Naive thymus-derived CD8-positive, alpha-beta T cell (primary cell): ENCODE measurements around the gene GCSAM. TPM values are rescaled to one million over a fixed set of nuclear protein-coding genes. Genes with fewer than 3 reads are reported as not detected.

Experiments used
- ATAC-seq, 2 donors: fragments of 150-1000 bp; cut with Tn5 transposase in 1 of 2; sonication (Bioruptor Pico), chemical (Tn5 transposase) in 1 of 2; 1 replicate in 1 of 2; 2 replicates in 1 of 2; pipeline ENCODE4 v1.10.0; 2021; ENCODE audit warnings: mild to moderate bottlenecking in 2 of 2, moderate library complexity in 2 of 2
- POLR2A ChIA-PET: fragments of 350-600 bp; sonication (Branson Sonifier 250); formaldehyde crosslinking; loops from one replicate; lab custom pipeline; 2021; ENCODE audit warnings: antibody characterized with exemption; lab: Charles Lee
- DNase-seq, 10 donors: peaks; one replicate each; pipeline versions ENCODE4 v3.0.0 to v3.0.0-alpha.2; 2020 to 2022
- H3K27ac Mint-ChIP-seq, 10 donors: one replicate each; pipeline ENCODE4 v1.8.0; 2020 to 2022; ENCODE audit warnings: mild to moderate bottlenecking in 10 of 10, mixed read lengths in 10 of 10, moderate library complexity in 4 of 10, inconsistent platforms in 1 of 10
- H3K27me3 Mint-ChIP-seq, 5 donors: one replicate each; pipeline ENCODE4 v1.8.0; 2021 to 2022; ENCODE audit warnings: mixed read lengths in 5 of 5
- H3K36me3 Mint-ChIP-seq, 3 donors: one replicate each; pipeline ENCODE4 v1.8.0; 2020 to 2022; ENCODE audit warnings: mixed read lengths in 3 of 3, mild to moderate bottlenecking in 2 of 3, inconsistent platforms in 1 of 3
- H3K4me1 Mint-ChIP-seq, 4 donors: one replicate each; pipeline ENCODE4 v1.8.0; 2021 to 2022; ENCODE audit warnings: mixed read lengths in 4 of 4
- H3K4me3 Mint-ChIP-seq, 10 donors: one replicate each; pipeline ENCODE4 v1.8.0; 2020 to 2022; ENCODE audit warnings: mild to moderate bottlenecking in 10 of 10, mixed read lengths in 10 of 10, moderate library complexity in 6 of 10, inconsistent platforms in 1 of 10
- H3K9me3 Mint-ChIP-seq, 9 donors: one replicate each; pipeline ENCODE4 v1.8.0; 2020 to 2022; ENCODE audit warnings: mixed read lengths in 9 of 9, mild to moderate bottlenecking in 3 of 9, inconsistent platforms in 1 of 9, moderate library complexity in 1 of 9
- polyA plus RNA-seq, 3 donors: library from polyadenylated mRNA; unstranded; fragments of 300-500 nt; fragmentation: Illumina TruSeq; gene quantifications; one replicate each; pipeline ENCODE4 v1.2.3, GENCODE V29; 2021
- total RNA-seq, 8 experiments: library from RNA in 2 of 8; stranded (reverse) in 2 of 8; gene quantifications; one replicate each; pipeline ENCODE4 v1.2.3 and lab custom pipeline; 2021 to 2026

Gene GCSAM
- total RNA-seq (10 to 100 TPM; 15.1 TPM), polyA plus RNA-seq (10 to 100 TPM; 18.1 to 25.3 (median 22.0) TPM), total RNA-seq (lab: John Stamatoyannopoulos, UW) (2.1 to 30.5 (median 10.2) reads per million in 6 experiments)

- Mint-ChIP-seq H3K4me3 (peak within 1 kb of the TSS; percentile 89 to 100 (median 95)), H3K36me3 (peaks cover 0 to 5% (median 0%) of the 10 kb centered on the region in 3 donors), H3K27ac (peak within 1 kb of the TSS; percentile 93 to 99 (median 98)), H3K9me3 (no peaks in the 10 kb centered on the region), H3K4me1 (peaks cover 46 to 94% (median 93%) of the 10 kb centered on the region in 4 donors), H3K27me3 (no peaks in the 10 kb centered on the region)
- POLR2A ChIA-PET, result interaction anchor here (0.6 to 1.4 kb wide), 4 partner anchors 9 to 665 kb away, joined by 3 to 7 read pairs (median 4); no protein-coding TSS in a partner anchor
- DNase-seq (peak; percentile 37 to 86 (median 68)), ATAC-seq (peak; percentile 73 to 75)
Measured at GRCh38 chr3:112132975-112133448, at the start of gene GCSAM. Gene GCSAM (minus strand): TSS chr3:112133248. CDS start chr3:112133120, 128 bp downstream.

GRCh38 chr3:112175646-112176045 is 42.6 kb upstream of the GCSAM start:
- H3K27ac Mint-ChIP-seq, result no peak overlapping the region
- no peak for ATAC-seq
- H3K36me3 Mint-ChIP-seq, result peaks cover 0 to 3% (median 0%) of the 10 kb centered on the region in 3 donors
- peaks cover 0 to 2% (median 0%) of the 10 kb centered on the region in 5 donors for H3K27me3 Mint-ChIP-seq
- peaks cover 0 to 2% (median 0%) of the 10 kb centered on the region in 4 donors for H3K4me1 Mint-ChIP-seq
- DNase-seq, result no peak
- no peak overlapping the region for H3K4me3 Mint-ChIP-seq
- POLR2A ChIA-PET, result no interaction called here
- peaks cover 0 to 2% (median 0%) of the 10 kb centered on the region in 9 donors for H3K9me3 Mint-ChIP-seq

- Mint-ChIP-seq H3K27ac (no peak overlapping the region), H3K27me3 (peaks cover 0 to 2% (median 0%) of the 10 kb centered on the region in 5 donors), H3K9me3 (peaks cover 0 to 2% (median 0%) of the 10 kb centered on the region in 9 donors), H3K4me1 (peaks cover 0 to 2% (median 0%) of the 10 kb centered on the region in 4 donors), H3K4me3 (no peak overlapping the region), H3K36me3 (peaks cover 0 to 3% (median 0%) of the 10 kb centered on the region in 3 donors)
- ATAC-seq (no peak), DNase-seq (no peak)
- POLR2A ChIA-PET, result no interaction called here
Measured at GRCh38 chr3:112175037-112175436, 42.0 kb upstream of the GCSAM start.

GRCh38 chr3:112171144-112171543 is 38.1 kb upstream of the GCSAM start:
- Mint-ChIP-seq H3K4me3 (no peak overlapping the region), H3K27ac (no peak overlapping the region), H3K36me3 (peaks cover 0 to 3% (median 0%) of the 10 kb centered on the region in 3 donors), H3K4me1 (peaks cover 0 to 4% (median 0%) of the 10 kb centered on the region in 4 donors), H3K27me3 (peaks cover 0 to 2% (median 0%) of the 10 kb centered on the region in 5 donors), H3K9me3 (peaks cover 0 to 5% (median 2%) of the 10 kb centered on the region in 9 donors)
- DNase-seq (no peak), ATAC-seq (no peak)
- POLR2A ChIA-PET, result no interaction called here

- ATAC-seq (no peak), DNase-seq (no peak)
- peaks cover 0 to 2% (median 0%) of the 10 kb centered on the region in 5 donors for H3K27me3 Mint-ChIP-seq
- POLR2A ChIA-PET, result no interaction called here
- peaks cover 0 to 12% (median 5%) of the 10 kb centered on the region in 9 donors for H3K9me3 Mint-ChIP-seq
- peaks cover 0 to 4% (median 0%) of the 10 kb centered on the region in 4 donors for H3K4me1 Mint-ChIP-seq
- H3K36me3 Mint-ChIP-seq, result peaks cover 0 to 5% (median 0%) of the 10 kb centered on the region in 3 donors
- H3K4me3 Mint-ChIP-seq, result no peak overlapping the region
- no peak overlapping the region for H3K27ac Mint-ChIP-seq
Measured at GRCh38 chr3:112170046-112170445, 37.0 kb upstream of the GCSAM start.

- POLR2A ChIA-PET, result no interaction called here
- Mint-ChIP-seq H3K9me3 (peaks cover 0 to 18% (median 9%) of the 10 kb centered on the region in 9 donors), H3K4me3 (no peak overlapping the region), H3K4me1 (peaks cover 0 to 4% (median 0%) of the 10 kb centered on the region in 4 donors), H3K27ac (peak overlapping the region in 1 of 10 donors; percentile 39), H3K27me3 (no peaks in the 10 kb centered on the region), H3K36me3 (peaks cover 0 to 10% (median 0%) of the 10 kb centered on the region in 3 donors)
- ATAC-seq, result no peak
- DNase-seq, result no peak
Measured at GRCh38 chr3:112167758-112168157, 34.7 kb upstream of the GCSAM start.

GRCh38 chr3:112149136-112149535 is 16.1 kb upstream of the GCSAM start:
- Mint-ChIP-seq H3K4me3 (no peak overlapping the region), H3K4me1 (no peaks in the 10 kb centered on the region), H3K9me3 (peaks cover 0 to 49% (median 23%) of the 10 kb centered on the region in 9 donors), H3K27ac (peak overlapping the region in 1 of 10 donors; percentile 36), H3K27me3 (peaks cover 0 to 2% (median 0%) of the 10 kb centered on the region in 5 donors), H3K36me3 (peaks cover 0 to 33% (median 21%) of the 10 kb centered on the region in 3 donors)
- DNase-seq, result no peak
- POLR2A ChIA-PET, result no interaction called here
- ATAC-seq, result no peak

- Mint-ChIP-seq H3K4me1 (peaks cover 5 to 11% (median 7%) of the 10 kb centered on the region in 4 donors), H3K36me3 (peaks cover 0 to 33% (median 21%) of the 10 kb centered on the region in 3 donors), H3K27me3 (no peaks in the 10 kb centered on the region), H3K27ac (peak overlapping the region in 7 of 10 donors; percentile 5 to 82 (median 52)), H3K4me3 (peak overlapping the region; percentile 15 to 77 (median 57)), H3K9me3 (peaks cover 0 to 46% (median 23%) of the 10 kb centered on the region in 9 donors)
- DNase-seq (no peak), ATAC-seq (no peak)
- POLR2A ChIA-PET, result no interaction called here
Measured at GRCh38 chr3:112143689-112144088, 10.6 kb upstream of the GCSAM start.

- H3K27ac Mint-ChIP-seq, result peak overlapping the region in 4 of 10 donors; percentile 5 to 82 (median 46)
- peak overlapping the region in 9 of 10 donors; percentile 15 to 77 (median 60) for H3K4me3 Mint-ChIP-seq
- ATAC-seq (no peak), DNase-seq (no peak)
- peaks cover 0 to 44% (median 23%) of the 10 kb centered on the region in 9 donors for H3K9me3 Mint-ChIP-seq
- H3K4me1 Mint-ChIP-seq, result peaks cover 5 to 11% (median 8%) of the 10 kb centered on the region in 4 donors
- POLR2A ChIA-PET, result no interaction called here
- H3K27me3 Mint-ChIP-seq, result no peaks in the 10 kb centered on the region
- peaks cover 0 to 33% (median 21%) of the 10 kb centered on the region in 3 donors for H3K36me3 Mint-ChIP-seq
Measured at GRCh38 chr3:112143251-112143650, 10.2 kb upstream of the GCSAM start.

- Mint-ChIP-seq H3K36me3 (peaks cover 0 to 13% (median 8%) of the 10 kb centered on the region in 3 donors), H3K4me1 (peaks cover 9 to 29% (median 26%) of the 10 kb centered on the region in 4 donors), H3K27me3 (no peaks in the 10 kb centered on the region), H3K9me3 (peaks cover 0 to 25% (median 8%) of the 10 kb centered on the region in 9 donors), H3K4me3 (no peak overlapping the region), H3K27ac (no peak overlapping the region)
- DNase-seq (no peak), ATAC-seq (no peak)
- POLR2A ChIA-PET, result no interaction called here
Measured at GRCh38 chr3:112141293-112141692, 8.2 kb upstream of the GCSAM start.

- peaks cover 0 to 8% (median 7%) of the 10 kb centered on the region in 3 donors for H3K36me3 Mint-ChIP-seq
- no peak overlapping the region for H3K27ac Mint-ChIP-seq
- peaks cover 0 to 18% (median 5%) of the 10 kb centered on the region in 9 donors for H3K9me3 Mint-ChIP-seq
- H3K4me3 Mint-ChIP-seq, result no peak overlapping the region
- H3K4me1 Mint-ChIP-seq, result peaks cover 9 to 36% (median 32%) of the 10 kb centered on the region in 4 donors
- ATAC-seq (no peak), DNase-seq (no peak)
- H3K27me3 Mint-ChIP-seq, result no peaks in the 10 kb centered on the region
- POLR2A ChIA-PET, result no interaction called here
Measured at GRCh38 chr3:112140584-112140983, 7.5 kb upstream of the GCSAM start.

- H3K36me3 Mint-ChIP-seq, result no peaks in the 10 kb centered on the region
- H3K4me1 Mint-ChIP-seq, result peaks cover 14 to 53% (median 50%) of the 10 kb centered on the region in 4 donors
- H3K27ac Mint-ChIP-seq, result peak overlapping the region in 3 of 10 donors; percentile 6 to 17 (median 15)
- H3K9me3 Mint-ChIP-seq, result peaks cover 0 to under 1% (median 0%) of the 10 kb centered on the region in 9 donors
- H3K27me3 Mint-ChIP-seq, result no peaks in the 10 kb centered on the region
- POLR2A ChIA-PET, result no interaction called here
- DNase-seq, result no peak
- H3K4me3 Mint-ChIP-seq, result no peak overlapping the region
- no peak for ATAC-seq
Measured at GRCh38 chr3:112138219-112138969, 5.3 kb upstream of the GCSAM start.
